Ovary (tissue), 9 donors: ENCODE measurements around the gene CELF1. TPM values are rescaled to one million over a fixed set of nuclear protein-coding genes. Genes with fewer than 3 reads are reported as not detected.

Experiments used
- DNase-seq, 5 donors: peaks; one replicate each; pipeline ENCODE4 v3.0.0-alpha.2; 2019 to 2020
- H3K27ac ChIP-seq, 2 donors: fragments of 200-600 bp; one replicate each; pipeline versions ENCODE4 v1.5.1 to v1.8.0; 2019 to 2022
- H3K27me3 ChIP-seq: fragments of 200-600 bp; one replicate; pipeline ENCODE4 v1.8.0; 2022
- H3K36me3 ChIP-seq: fragments of 200-600 bp; sonication (generic); one replicate; pipeline ENCODE4 v1.5.1; 2019
- H3K4me1 ChIP-seq: one replicate; pipeline ENCODE4 v1.8.1; 2013; ENCODE audit warnings: mild to moderate bottlenecking, moderate library complexity; ENCODE audit not compliant: insufficient read depth
- H3K4me3 ChIP-seq: fragments of 200-600 bp; sonication (generic); one replicate; pipeline ENCODE4 v1.5.1; 2017
- H3K9me3 ChIP-seq, 2 donors: fragments of 200-600 bp in 1 of 2; sonication (generic) in 1 of 2; one replicate each; pipeline versions ENCODE4 v1.5.1 to v1.8.1; 2013 to 2019; ENCODE audit warnings: mild to moderate bottlenecking in 1 of 2, moderate library complexity in 1 of 2
- EP300 ChIP-seq: sonication (generic); formaldehyde crosslinking; IDR thresholded peaks from one replicate; pipeline ENCODE4 v1.6.1; 2017; ENCODE audit warnings: antibody characterized with exemption
- POLR2A ChIP-seq: fragments of 450-650 bp; IDR thresholded peaks from one replicate; pipeline ENCODE4 v1.6.1; 2017; ENCODE audit warnings: antibody characterized with exemption, mild to moderate bottlenecking, moderate library complexity
- WGBS, 3 donors: extraction: QIAGEN DNeasy Blood & Tissue Kit in 1 of 3; methylation state at CpG; one replicate each; pipeline versions ENCODE4 v1.1.5 to v1.1.7; 2013 to 2017; 5-methylcytosine and 5-hydroxymethylcytosine counted together
- intact Hi-C, 4 donors: fragments of 100-400 bp; cut with DNase I; formaldehyde crosslinking; loops; one replicate each; pipeline versions ENCODE4 v1.11.0 to v1.15.1; 2022 to 2023
- polyA plus RNA-seq, 2 donors: library from polyadenylated mRNA; stranded (reverse); fragments of 200-250 nt in 1 of 2; fragments of 350-450 nt in 1 of 2; fragmentation: Illumina TruSeq in 1 of 2; extraction: RNeasy Lipid Tissue Mini Kit (QIAGEN cat#74804) in 1 of 2; gene quantifications; one replicate each; pipeline ENCODE4 v1.2.3, GENCODE V29; 2013 to 2014
- total RNA-seq, 7 donors: library from RNA; depleted of rRNA in 2 of 7; stranded (reverse); fragments of >200 nt in 2 of 7; fragmentation: NEBNext Ultra II Directional in 3 of 7; extraction: Animal tissue kit (Norgen Biotek cat#: 25700) in 3 of 7; gene quantifications; one replicate each; pipeline versions ENCODE4 v1.1.0 to v1.2.4, GENCODE V29; 2016 to 2023
- TF ChIP-seq, protein P1 (sequence below), 3 donors: fragments of 450-650 bp in 2 of 3; fragments of 200-600 bp in 1 of 3; IDR thresholded peaks; one replicate each; pipeline versions ENCODE4 v1.5.1 to v1.8.0; 2016 to 2022; ENCODE audit warnings: antibody characterized with exemption in 3 of 3, mild to moderate bottlenecking in 1 of 3
- donor health status: DM: no; HTN: no; CAD: no; lungs with moderate emphysema.
- donor health status: DM: no; HTN: no; CAD: no.
- donor health status: Bipolar disorder and iron deficiency.
- donor health status: DM: yes; HTN: yes; CAD: no.
- donor health status: DM: no; HTN: no; CAD: no.
- donor health status: DM: yes; HTN: yes; CAD: no.

Gene CELF1
- total and polyA plus RNA-seq, 9 donors = 25.0 to 109 (median 71.5) TPM

GRCh38 chr11:47502767-47503166, 50.2 kb downstream of the CELF1 start:
- H3K36me3 ChIP-seq = no peaks in the 10 kb centered on the region
- 81 to 86% (median 84%) methylated on average over 3 of the region's 3 CpGs for WGBS, 3 donors
- H3K27ac ChIP-seq = no peak overlapping the region
- no peaks in the 10 kb centered on the region for H3K9me3 ChIP-seq
- no peak overlapping the region for H3K4me3 ChIP-seq
- TF ChIP-seq POLR2A = no peak
- no peak for TF ChIP-seq EP300
- TF ChIP-seq, protein P1, sequence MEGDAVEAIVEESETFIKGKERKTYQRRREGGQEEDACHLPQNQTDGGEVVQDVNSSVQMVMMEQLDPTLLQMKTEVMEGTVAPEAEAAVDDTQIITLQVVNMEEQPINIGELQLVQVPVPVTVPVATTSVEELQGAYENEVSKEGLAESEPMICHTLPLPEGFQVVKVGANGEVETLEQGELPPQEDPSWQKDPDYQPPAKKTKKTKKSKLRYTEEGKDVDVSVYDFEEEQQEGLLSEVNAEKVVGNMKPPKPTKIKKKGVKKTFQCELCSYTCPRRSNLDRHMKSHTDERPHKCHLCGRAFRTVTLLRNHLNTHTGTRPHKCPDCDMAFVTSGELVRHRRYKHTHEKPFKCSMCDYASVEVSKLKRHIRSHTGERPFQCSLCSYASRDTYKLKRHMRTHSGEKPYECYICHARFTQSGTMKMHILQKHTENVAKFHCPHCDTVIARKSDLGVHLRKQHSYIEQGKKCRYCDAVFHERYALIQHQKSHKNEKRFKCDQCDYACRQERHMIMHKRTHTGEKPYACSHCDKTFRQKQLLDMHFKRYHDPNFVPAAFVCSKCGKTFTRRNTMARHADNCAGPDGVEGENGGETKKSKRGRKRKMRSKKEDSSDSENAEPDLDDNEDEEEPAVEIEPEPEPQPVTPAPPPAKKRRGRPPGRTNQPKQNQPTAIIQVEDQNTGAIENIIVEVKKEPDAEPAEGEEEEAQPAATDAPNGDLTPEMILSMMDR (IDR thresholded peaks at IDR 0.05) = no peak
- DNase-seq = no peak
- H3K27me3 ChIP-seq = no peaks in the 10 kb centered on the region
- intact Hi-C loops = no loop called here
- peaks cover 8% of the 10 kb centered on the region for H3K4me1 ChIP-seq

- intact Hi-C loops = no loop called here
- H3K4me1 ChIP-seq = peaks cover 5% of the 10 kb centered on the region
These were observed 51.8 kb downstream of the CELF1 start for GRCh38 chr11:47501101-47501500.

DNA sequence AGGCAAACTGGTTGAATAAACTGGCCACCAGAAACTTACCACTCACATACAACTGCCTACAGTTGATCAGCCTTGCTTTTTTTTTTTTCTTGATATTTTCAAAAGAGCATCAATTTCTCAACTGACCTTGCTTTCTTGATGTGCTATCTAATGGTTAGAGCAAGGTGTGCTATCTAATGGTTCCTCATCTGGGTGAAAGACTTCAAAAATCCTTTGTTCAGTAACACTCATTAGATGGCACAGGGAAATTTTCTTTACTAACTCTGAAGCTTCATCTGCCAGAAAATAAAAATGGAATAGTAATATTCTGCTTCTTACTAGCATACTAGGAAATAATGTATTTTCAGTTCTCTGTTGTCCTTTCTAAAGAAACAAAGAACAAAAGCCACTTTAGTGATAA, 52.8 kb downstream of the CELF1 start:
- no peak for DNase-seq
- Histone ChIP-seq H3K4me3 (no peak overlapping the region), H3K4me1 (peaks cover 5% of the 10 kb centered on the region), H3K36me3 (no peaks in the 10 kb centered on the region), H3K9me3 (no peaks in the 10 kb centered on the region), H3K27ac (no peak overlapping the region), H3K27me3 (no peaks in the 10 kb centered on the region)
- TF ChIP-seq, protein P1 (IDR thresholded peaks at IDR 0.05) = no peak
- TF ChIP-seq EP300 (no peak), POLR2A (no peak)
- intact Hi-C loops = no loop called here

More at GRCh38 chr11:47501101-47501500, 51.8 kb downstream of the CELF1 start:
- WGBS, 3 donors = 82 to 93% (median 83%) methylated on average over 5 of the region's 5 CpGs
- TF ChIP-seq POLR2A (no peak), EP300 (no peak)
- TF ChIP-seq, protein P1 (IDR thresholded peaks at IDR 0.05) = no peak
- no peak overlapping the region for H3K27ac ChIP-seq
- H3K36me3 ChIP-seq = no peaks in the 10 kb centered on the region
- no peak overlapping the region for H3K4me3 ChIP-seq
- H3K27me3 ChIP-seq = no peaks in the 10 kb centered on the region
- no peaks in the 10 kb centered on the region for H3K9me3 ChIP-seq
- no peak for DNase-seq

DNA sequence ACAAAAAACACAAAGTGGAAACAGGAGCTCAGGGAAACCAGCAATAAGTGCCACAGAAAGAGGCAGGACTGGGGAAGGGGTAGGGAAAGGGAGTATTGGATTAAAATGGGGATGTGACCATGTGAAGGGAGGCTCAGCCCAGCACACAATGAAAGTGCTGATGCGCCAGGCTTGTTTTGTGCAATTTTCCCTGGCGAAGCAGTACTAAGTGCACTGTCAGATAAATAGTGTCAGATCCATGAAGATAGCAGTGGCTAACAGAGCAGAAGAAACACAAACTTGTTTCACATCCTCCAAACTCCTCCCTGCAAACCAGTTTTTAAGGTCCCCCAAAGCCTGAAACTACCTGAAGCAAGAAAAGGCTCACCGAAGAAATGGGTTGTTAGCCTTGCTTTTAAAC, 53.3 kb downstream of the CELF1 start:
- no peak for DNase-seq
- intact Hi-C loops = no loop called here
- Histone ChIP-seq H3K36me3 (no peaks in the 10 kb centered on the region), H3K27ac (no peak overlapping the region), H3K4me1 (peaks cover 5% of the 10 kb centered on the region), H3K9me3 (no peaks in the 10 kb centered on the region), H3K27me3 (no peaks in the 10 kb centered on the region), H3K4me3 (no peak overlapping the region)
- WGBS, 3 donors = 91 to 95% (median 94%) methylated on average over 3 of the region's 3 CpGs
- TF ChIP-seq, protein P1 (IDR thresholded peaks at IDR 0.05) = no peak
- TF ChIP-seq EP300 (no peak), POLR2A (no peak)

GRCh38 chr11:47499161-47499560, 53.8 kb downstream of the CELF1 start:
- Histone ChIP-seq H3K27me3 (no peaks in the 10 kb centered on the region), H3K36me3 (no peaks in the 10 kb centered on the region), H3K9me3 (no peaks in the 10 kb centered on the region), H3K4me1 (peaks cover 3% of the 10 kb centered on the region), H3K4me3 (no peak overlapping the region), H3K27ac (no peak overlapping the region)
- intact Hi-C loops = no loop called here
- WGBS, 3 donors = 23 to 37% (median 31%) methylated on average over 2 of the region's 2 CpGs
- no peak for TF ChIP-seq POLR2A
- TF ChIP-seq, protein P1 (IDR thresholded peaks at IDR 0.05) = no peak
- no peak for TF ChIP-seq EP300
- DNase-seq = no peak
